HG02623 (cell line): ENCODE measurements around the gene APPL2.
"Not testable (repeated sequence)": the region's sequence is repeated elsewhere in the genome, so short reads cannot be mapped to it uniquely, and the experiment has no call there.

Source experiments
- ATAC-seq: cut with Tn5 transposase; IDR thresholded peaks from one replicate; pipeline ENCODE4 v1.9.1; 2021; ENCODE audit warnings: moderate library complexity; ENCODE audit not compliant: unreplicated experiment

APPL2 gene

GRCh38 chr12:105200385-105200784 is 35.6 kb downstream of the APPL2 start:
- no peak for ATAC-seq

- ATAC-seq = no peak
These were observed 37.0 kb downstream of the APPL2 start for GRCh38 chr12:105198961-105199360.

- ATAC-seq = no peak
These were observed 39.9 kb downstream of the APPL2 start for GRCh38 chr12:105196090-105196489.

- no peak for ATAC-seq
These were observed 41.0 kb downstream of the APPL2 start for GRCh38 chr12:105194947-105195346.

GRCh38 chr12:105192624-105193225 is 43.2 kb downstream of the APPL2 start:
- no peak for ATAC-seq

- ATAC-seq = no peak
These were observed 45.4 kb downstream of the APPL2 start for GRCh38 chr12:105190530-105190929.

GRCh38 chr12:105189293-105189692 is 46.7 kb downstream of the APPL2 start:
- no peak for ATAC-seq

- not testable (repeated sequence) for ATAC-seq
These were observed 52.0 kb downstream of the APPL2 start for GRCh38 chr12:105183976-105184375.

GRCh38 chr12:105183406-105183805 is 52.6 kb downstream of the APPL2 start:
- not testable (repeated sequence) for ATAC-seq

GRCh38 chr12:105179114-105179513 is 56.9 kb downstream of the APPL2 start:
- ATAC-seq = not testable (repeated sequence)

GRCh38 chr12:105177208-105177607 is 58.8 kb downstream of the APPL2 start:
- no peak for ATAC-seq

- no peak for ATAC-seq
These were observed 60.5 kb downstream of the APPL2 start for GRCh38 chr12:105175397-105175990.

GRCh38 chr12:105171691-105172436 is 64.1 kb downstream of the APPL2 start:
- ATAC-seq = no peak

- ATAC-seq = no peak
These were observed 65.8 kb downstream of the APPL2 start for GRCh38 chr12:105170139-105170538.

GRCh38 chr12:105168006-105168405 is 68.0 kb downstream of the APPL2 start:
- no peak for ATAC-seq

GRCh38 chr12:105167346-105167745 is 68.6 kb downstream of the APPL2 start:
- ATAC-seq = no peak

GRCh38 chr12:105166736-105167135 is 69.2 kb downstream of the APPL2 start:
- no peak for ATAC-seq

- no peak for ATAC-seq
These were observed 71.9 kb downstream of the APPL2 start for GRCh38 chr12:105164068-105164467.

GRCh38 chr12:105162174-105162573 is 73.8 kb downstream of the APPL2 start:
- ATAC-seq = no peak

- ATAC-seq = no peak
These were observed 77.1 kb downstream of the APPL2 start for GRCh38 chr12:105158876-105159275.

GRCh38 chr12:105157606-105158005 is 78.4 kb downstream of the APPL2 start:
- ATAC-seq = no peak

- ATAC-seq = no peak
These were observed 79.7 kb downstream of the APPL2 start for GRCh38 chr12:105156260-105156659.
